ENCODE data around the gene CD55. TPM values are rescaled to one million over a fixed set of nuclear protein-coding genes. Genes with fewer than 3 reads are reported as not detected.

Gene CD55
- total and polyA plus RNA-seq, 2 of the 13 experiments (the other 11 are each of a cell fraction or from before 2014, with no cell fraction given), result 6.0 to 56.0 TPM

DNA sequence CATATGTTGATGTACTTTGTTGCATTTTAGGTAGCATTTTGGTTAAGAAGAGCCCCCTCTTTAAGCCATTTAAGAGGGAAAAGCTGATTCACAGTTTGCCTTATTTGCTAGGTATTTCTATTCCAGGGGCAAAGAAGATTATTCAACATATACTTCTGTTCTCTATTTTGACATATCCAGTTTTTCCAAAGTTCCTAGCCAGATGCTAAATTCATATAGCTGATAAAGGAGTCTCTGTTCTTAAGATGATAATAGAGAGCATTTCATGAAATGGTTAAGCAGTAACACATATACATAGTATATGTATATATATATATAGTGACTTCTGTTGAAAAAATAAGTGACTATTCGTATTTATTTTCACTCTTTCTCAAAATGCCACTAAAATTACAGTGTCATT is 15.5 kb upstream of the CD55 start:
- DNase-seq (ENCODE audit: low spot score), result no peak
- intact Hi-C loops (cut with micrococcal nuclease; ENCODE audit: unreplicated experiment), result no loop called here

DNA sequence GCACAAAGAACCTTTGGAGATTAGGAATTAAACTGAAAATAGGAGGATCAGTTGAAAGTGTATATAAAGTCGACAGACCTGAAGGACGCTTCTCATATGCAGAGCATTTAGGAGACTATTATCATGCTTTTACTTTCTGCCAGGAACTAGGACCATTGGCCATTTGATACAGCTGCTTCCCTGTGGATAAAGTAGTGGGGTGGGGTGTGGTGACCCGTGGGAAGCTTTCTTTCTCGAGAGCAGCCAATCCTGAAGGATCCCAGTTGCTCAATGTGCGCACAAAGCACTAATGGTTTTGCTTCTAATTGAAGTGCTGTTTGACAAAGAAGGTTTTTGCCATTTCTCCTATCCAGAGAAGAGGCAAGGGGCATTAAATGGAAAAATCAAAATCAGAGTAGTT is 14.9 kb upstream of the CD55 start:
- CTCF ChIA-PET (ENCODE audit: low intra/inter-chr PET ratio, low total read pairs), result no interaction called here
- H3K4me3 ChIP-seq (replicated peaks in 1 of 3; ENCODE audit: insufficient read depth in 1 of 3, low read depth in 2 of 3, low read length in 3 of 3), result no peak overlapping the region
- FAIRE-seq (no peak), DNase-seq (ENCODE audit: low spot score) (no peak), ATAC-seq (no peak)
- in situ Hi-C loops (cut with HindIII; ENCODE audit: extremely low pct_ligation_motif_present, low pct_unique_long_range_greater_than_20kb) (no loop called here), intact Hi-C loops (cut with micrococcal nuclease; ENCODE audit: unreplicated experiment) (no loop called here)
- H3K4me2 ChIP-seq (ENCODE audit: low read depth, low read length), result no peak overlapping the region
- H2AFZ ChIP-seq (ENCODE audit: low read length), result no peak overlapping the region
- no peaks in the 10 kb centered on the region for H3K36me3 ChIP-seq (replicated peaks in 1 of 2; ENCODE audit: control insufficient read depth in 1 of 2, insufficient read depth in 2 of 2, low read length in 2 of 2)
- H3K27ac ChIP-seq (ENCODE audit: extremely low read length, insufficient read depth, low read length), result no peak overlapping the region
- no peak overlapping the region for H3K9ac ChIP-seq (ENCODE audit: insufficient read depth, low read depth, low read length)
- no peaks in the 10 kb centered on the region for H3K27me3 ChIP-seq (ENCODE audit: control insufficient read depth in 1 of 2, insufficient read depth in 2 of 2, low read length in 2 of 2)
- no peaks in the 10 kb centered on the region for H3K9me3 ChIP-seq (ENCODE audit: low read length)
- BruUV-seq (replicated peaks), result no TSS peak
- peaks cover 16% of the 10 kb centered on the region for H3K4me1 ChIP-seq (ENCODE audit: insufficient read depth, low read length)
- POLR2A ChIA-PET, result no interaction called here
- WGBS (ENCODE audit: low lambda C conversion rate), result 37% methylated on average over 5 of the region's 5 CpGs
- no peaks in the 10 kb centered on the region for H4K20me1 ChIP-seq (ENCODE audit: insufficient read depth, low read length)
- no peaks in the 10 kb centered on the region for H3K79me2 ChIP-seq (ENCODE audit: insufficient read depth, low read length)
- TF ChIP-seq NCOA1 (CRISPR knock-in tag; IDR thresholded peaks at IDR 0.05) (no peak), ZNF781 (CRISPR knock-in tag; IDR thresholded peaks at IDR 0.05; ENCODE audit: borderline replicate concordance, not compliant biosample characterization) (no peak), EEA1 (CRISPR knock-in tag; IDR thresholded peaks at IDR 0.05; ENCODE audit: borderline replicate concordance) (no peak), ATM (IDR thresholded peaks at IDR 0.05; ENCODE audit: borderline replicate concordance) (no peak), SALL2 (CRISPR knock-in tag; IDR thresholded peaks at IDR 0.05) (no peak)
- TF ChIP-seq, protein P1, sequence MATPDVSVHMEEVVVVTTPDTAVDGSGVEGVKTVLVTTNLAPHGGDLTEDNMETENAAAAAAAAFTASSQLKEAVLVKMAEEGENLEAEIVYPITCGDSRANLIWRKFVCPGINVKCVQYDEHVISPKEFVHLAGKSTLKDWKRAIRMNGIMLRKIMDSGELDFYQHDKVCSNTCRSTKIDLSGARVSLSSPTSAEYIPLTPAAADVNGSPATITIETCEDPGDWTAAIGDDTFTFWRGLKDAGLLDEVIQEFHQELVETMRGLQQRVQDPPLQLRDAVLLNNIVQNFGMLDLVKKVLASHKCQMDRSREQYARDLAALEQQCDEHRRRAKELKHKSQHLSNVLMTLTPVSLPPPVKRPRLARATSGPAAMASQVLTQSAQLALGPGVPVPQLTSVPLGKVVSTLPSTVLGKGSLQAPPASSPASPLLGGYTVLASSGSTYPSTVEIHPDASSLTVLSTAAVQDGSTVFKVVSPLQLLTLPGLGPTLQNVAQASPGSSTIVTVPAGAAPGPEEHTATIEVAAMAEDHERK (CRISPR knock-in tag; IDR thresholded peaks at IDR 0.05; ENCODE audit: low read depth), result no peak
- TF ChIP-seq, protein P2, sequence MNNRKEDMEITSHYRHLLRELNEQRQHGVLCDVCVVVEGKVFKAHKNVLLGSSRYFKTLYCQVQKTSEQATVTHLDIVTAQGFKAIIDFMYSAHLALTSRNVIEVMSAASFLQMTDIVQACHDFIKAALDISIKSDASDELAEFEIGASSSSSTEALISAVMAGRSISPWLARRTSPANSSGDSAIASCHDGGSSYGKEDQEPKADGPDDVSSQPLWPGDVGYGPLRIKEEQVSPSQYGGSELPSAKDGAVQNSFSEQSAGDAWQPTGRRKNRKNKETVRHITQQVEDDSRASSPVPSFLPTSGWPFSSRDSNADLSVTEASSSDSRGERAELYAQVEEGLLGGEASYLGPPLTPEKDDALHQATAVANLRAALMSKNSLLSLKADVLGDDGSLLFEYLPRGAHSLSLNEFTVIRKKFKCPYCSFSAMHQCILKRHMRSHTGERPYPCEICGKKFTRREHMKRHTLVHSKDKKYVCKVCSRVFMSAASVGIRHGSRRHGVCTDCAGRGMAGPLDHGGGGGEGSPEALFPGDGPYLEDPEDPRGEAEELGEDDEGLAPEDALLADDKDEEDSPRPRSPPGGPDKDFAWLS (CRISPR knock-in tag; IDR thresholded peaks at IDR 0.05; ENCODE audit: borderline replicate concordance), result no peak

More for the DNA sequence above, 15.5 kb upstream of the CD55 start:
- Histone ChIP-seq H3K27ac (ENCODE audit: extremely low read length, insufficient read depth, low read length) (no peak overlapping the region), H3K9ac (ENCODE audit: insufficient read depth, low read depth, low read length) (no peak overlapping the region), H3K4me2 (ENCODE audit: low read depth, low read length) (no peak overlapping the region), H3K36me3 (replicated peaks in 1 of 2; ENCODE audit: control insufficient read depth in 1 of 2, insufficient read depth in 2 of 2, low read length in 2 of 2) (no peaks in the 10 kb centered on the region), H3K4me1 (ENCODE audit: insufficient read depth, low read length) (peaks cover 16% of the 10 kb centered on the region), H3K79me2 (ENCODE audit: insufficient read depth, low read length) (no peaks in the 10 kb centered on the region), H4K20me1 (ENCODE audit: insufficient read depth, low read length) (no peaks in the 10 kb centered on the region), H3K27me3 (ENCODE audit: control insufficient read depth in 1 of 2, insufficient read depth in 2 of 2, low read length in 2 of 2) (no peaks in the 10 kb centered on the region), H3K4me3 (replicated peaks in 1 of 3; ENCODE audit: insufficient read depth in 1 of 3, low read depth in 2 of 3, low read length in 3 of 3) (no peak overlapping the region), H2AFZ (ENCODE audit: low read length) (no peak overlapping the region), H3K9me3 (ENCODE audit: low read length) (no peaks in the 10 kb centered on the region)
- BruUV-seq (replicated peaks), result no TSS peak
- ATAC-seq (no peak), FAIRE-seq (no peak)
- POLR2A ChIA-PET, result interaction anchor here (1.4 kb wide), 1 partner anchor 16 kb away, joined by 8 read pairs; the partner anchor contains the start of gene CD55
- WGBS (ENCODE audit: low lambda C conversion rate), result 17% methylated on average over 1 of the region's 1 CpG
- in situ Hi-C loops (cut with HindIII; ENCODE audit: extremely low pct_ligation_motif_present, low pct_unique_long_range_greater_than_20kb), result no loop called here
- CTCF ChIA-PET (ENCODE audit: low intra/inter-chr PET ratio, low total read pairs), result no interaction called here
- TF ChIP-seq ZNF547 (CRISPR knock-in tag; IDR thresholded peaks at IDR 0.05), result no peak
- no peak for TF ChIP-seq RBM22 (optimal IDR thresholded peaks at IDR 0.05; ENCODE audit: low read length)
- TF ChIP-seq ZNF570 (CRISPR knock-in tag; IDR thresholded peaks at IDR 0.05; ENCODE audit: borderline replicate concordance), result no peak
- TF ChIP-seq KDM3A (CRISPR knock-in tag; IDR thresholded peaks at IDR 0.05; ENCODE audit: low read depth), result no peak
- TF ChIP-seq, protein P3, sequence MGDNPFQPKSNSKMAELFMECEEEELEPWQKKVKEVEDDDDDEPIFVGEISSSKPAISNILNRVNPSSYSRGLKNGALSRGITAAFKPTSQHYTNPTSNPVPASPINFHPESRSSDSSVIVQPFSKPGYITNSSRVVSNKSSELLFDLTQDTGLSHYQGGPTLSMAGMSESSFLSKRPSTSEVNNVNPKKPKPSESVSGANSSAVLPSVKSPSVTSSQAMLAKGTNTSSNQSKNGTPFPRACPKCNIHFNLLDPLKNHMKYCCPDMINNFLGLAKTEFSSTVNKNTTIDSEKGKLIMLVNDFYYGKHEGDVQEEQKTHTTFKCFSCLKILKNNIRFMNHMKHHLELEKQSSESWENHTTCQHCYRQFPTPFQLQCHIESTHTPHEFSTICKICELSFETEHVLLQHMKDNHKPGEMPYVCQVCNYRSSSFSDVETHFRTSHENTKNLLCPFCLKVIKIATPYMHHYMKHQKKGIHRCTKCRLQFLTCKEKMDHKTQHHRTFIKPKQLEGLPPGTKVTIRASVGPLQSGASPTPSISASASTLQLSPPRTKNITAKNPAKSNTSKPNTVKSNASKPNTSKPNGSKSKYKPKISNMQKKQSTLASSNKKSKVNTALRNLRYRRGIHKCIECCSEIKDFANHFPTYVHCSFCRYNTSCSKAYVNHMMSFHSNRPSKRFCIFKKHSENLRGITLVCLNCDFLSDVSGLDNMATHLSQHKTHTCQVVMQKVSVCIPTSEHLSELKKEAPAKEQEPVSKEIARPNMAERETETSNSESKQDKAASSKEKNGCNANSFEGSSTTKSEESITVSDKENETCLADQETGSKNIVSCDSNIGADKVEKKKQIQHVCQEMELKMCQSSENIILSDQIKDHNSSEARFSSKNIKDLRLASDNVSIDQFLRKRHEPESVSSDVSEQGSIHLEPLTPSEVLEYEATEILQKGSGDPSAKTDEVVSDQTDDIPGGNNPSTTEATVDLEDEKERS (CRISPR knock-in tag; IDR thresholded peaks at IDR 0.05), result no peak
- TF ChIP-seq PCBP2 (optimal IDR thresholded peaks at IDR 0.05; ENCODE audit: low read depth, low read length, poor library complexity, severe bottlenecking), result no peak
